ENCODE results near the gene COBLL1.

GRCh38 chr2:164642268-164642667 is 199.4 kb downstream of the COBLL1 start:
- TF ChIP-seq POLR2A (IDR thresholded peaks at IDR 0.05; ENCODE audit: low read depth, low read length) (no peak), POLR2AphosphoS5 (IDR thresholded peaks at IDR 0.05; ENCODE audit: low read depth, low read length) (no peak), PAX5 (IDR thresholded peaks at IDR 0.05; ENCODE audit: insufficient read depth, low read length, severe bottlenecking) (no peak), TAF1 (IDR thresholded peaks at IDR 0.05; ENCODE audit: low read depth, low read length) (no peak), POU2F2 (IDR thresholded peaks at IDR 0.05; ENCODE audit: low read depth, low read length) (no peak)
